HepG2 (cell line): ENCODE data around the gene ANO9. TPM values are rescaled to one million over a fixed set of nuclear protein-coding genes. Genes with fewer than 3 reads are reported as not detected.

Experiments
- AGO2 ChIP-seq: fragments of 200-400 bp; formaldehyde crosslinking; optimal IDR thresholded peaks from 2 replicates; pipeline ENCODE3; 2017; ENCODE audit warnings: mild to moderate bottlenecking, low read depth, low read length, moderate library complexity
- ARID4A ChIP-seq: sonication (generic); formaldehyde crosslinking; IDR thresholded peaks from 2 replicates; pipeline ENCODE4 v1.5.0; 2020; ENCODE audit warnings: mild to moderate bottlenecking, missing genetic modification reagents, borderline replicate concordance
- FOXA3 ChIP-seq: IDR thresholded peaks from 2 replicates; pipeline ENCODE4 v1.6.1; 2016; ENCODE audit warnings: missing genetic modification reagents, missing compliant biosample characterization
- HDAC1 ChIP-seq: sonication (generic); formaldehyde crosslinking; IDR thresholded peaks from 2 replicates; pipeline ENCODE4 v1.5.1; 2020; ENCODE audit warnings: mild to moderate bottlenecking, missing genetic modification reagents
- NCOR1 ChIP-seq: fragments of 200-600 bp; sonication (generic); IDR thresholded peaks from 2 replicates; pipeline ENCODE4 v1.7.0; 2017; ENCODE audit warnings: antibody characterized with exemption, low read length, borderline replicate concordance
- PCBP1 ChIP-seq: fragments of 200-400 bp; formaldehyde crosslinking; IDR thresholded peaks from 2 replicates; pipeline ENCODE4 v1.6.1; 2017; ENCODE audit warnings: mild to moderate bottlenecking, low read depth, low read length, borderline replicate concordance
- PHF8 ChIP-seq: sonication (generic); formaldehyde crosslinking; IDR thresholded peaks from 2 replicates; pipeline ENCODE4 v1.5.0; 2020; ENCODE audit warnings: missing genetic modification reagents
- POLR2A ChIP-seq, 2 experiments: IDR thresholded peaks; 2 replicates each; pipeline ENCODE4 v1.6.1; 2011; ENCODE audit warnings: low read depth in 2 of 2, low read length in 2 of 2, mild to moderate bottlenecking in 1 of 2, moderate library complexity in 1 of 2; ENCODE audit not compliant: insufficient read depth in 1 of 2
- POLR2G ChIP-seq: fragments of 200-400 bp; formaldehyde crosslinking; IDR thresholded peaks from 2 replicates; pipeline ENCODE4 v1.6.1; 2018; ENCODE audit warnings: mild to moderate bottlenecking, low read depth, low read length, moderate library complexity
- SOX13 ChIP-seq, 3 experiments: fragments of 450-650 bp in 1 of 3; sonication (generic) in 1 of 3; formaldehyde crosslinking in 1 of 3; IDR thresholded peaks in 2 of 3; conservative IDR thresholded peaks in 1 of 3; 2 replicates each; pipeline versions ENCODE4 v1.5.0 to v1.6.1; 2016 to 2020; ENCODE audit warnings: antibody characterized with exemption in 1 of 3, mild to moderate bottlenecking in 1 of 3, missing compliant biosample characterization in 1 of 3, missing genetic modification reagents in 1 of 3, moderate library complexity in 1 of 3
- TAF1 ChIP-seq: sonication (generic); formaldehyde crosslinking; IDR thresholded peaks from 2 replicates; pipeline ENCODE4 v1.4.0; 2020; ENCODE audit warnings: missing genetic modification reagents
- TOPORS ChIP-seq: sonication (generic); formaldehyde crosslinking; IDR thresholded peaks from 2 replicates; pipeline ENCODE4 v1.8.0; 2023; ENCODE audit warnings: mild to moderate bottlenecking, missing genetic modification reagents
- ZBTB38 ChIP-seq: sonication (generic); formaldehyde crosslinking; IDR thresholded peaks from 2 replicates; pipeline ENCODE4 v1.5.1; 2020; ENCODE audit warnings: mild to moderate bottlenecking, missing genetic modification reagents
- ZC3H13 ChIP-seq: sonication (generic); formaldehyde crosslinking; IDR thresholded peaks from 2 replicates; pipeline ENCODE4 v1.8.1; 2023; ENCODE audit warnings: mild to moderate bottlenecking, missing genetic modification reagents, moderate library complexity
- ZGPAT ChIP-seq: IDR thresholded peaks from 2 replicates; pipeline ENCODE4 v1.6.1; 2016; ENCODE audit warnings: mild to moderate bottlenecking
- ZNF224 ChIP-seq: sonication (generic); formaldehyde crosslinking; IDR thresholded peaks from 2 replicates; pipeline ENCODE4 v1.5.0; 2020; ENCODE audit warnings: mild to moderate bottlenecking, missing genetic modification reagents
- ZNF354B ChIP-seq: sonication (generic); formaldehyde crosslinking; IDR thresholded peaks from 2 replicates; pipeline ENCODE4 v1.8.0; 2022; ENCODE audit warnings: mild to moderate bottlenecking, missing genetic modification reagents
- ZNF530 ChIP-seq: sonication (generic); formaldehyde crosslinking; IDR thresholded peaks from 2 replicates; pipeline ENCODE4 v1.5.0; 2020; ENCODE audit warnings: low read depth, mild to moderate bottlenecking, missing genetic modification reagents
- ZNF564 ChIP-seq: sonication (generic); formaldehyde crosslinking; IDR thresholded peaks from 2 replicates; pipeline ENCODE4 v1.8.1; 2023; ENCODE audit warnings: mild to moderate bottlenecking, missing genetic modification reagents
- ZNF770 ChIP-seq: sonication (generic); formaldehyde crosslinking; IDR thresholded peaks from 2 replicates; pipeline ENCODE4 v1.5.0; 2020; ENCODE audit warnings: mild to moderate bottlenecking, missing genetic modification reagents
- ZNF776 ChIP-seq: sonication (generic); formaldehyde crosslinking; IDR thresholded peaks from 2 replicates; pipeline ENCODE4 v1.4.0; 2020; ENCODE audit warnings: mild to moderate bottlenecking, missing genetic modification reagents
- polyA plus RNA-seq, 8 experiments: library from polyadenylated mRNA; depleted of rRNA in 3 of 8; stranded (reverse) in 7 of 8; unstranded in 1 of 8; fragments of >200 nt; fragmentation: Illumina TruSeq in 4 of 8; extraction: Trizol in 4 of 8; gene quantifications; 2 replicates each; pipeline versions ENCODE4 v1.2.1 to v1.2.3, GENCODE V29; 2011 to 2016; ENCODE audit warnings: low read depth in 4 of 8, missing spikeins in 1 of 8, mixed read lengths in 1 of 8; ENCODE audit not compliant: insufficient read depth in 1 of 8
- total RNA-seq, 5 experiments: library from RNA; depleted of rRNA; stranded (reverse); fragments of >200 nt; fragmentation: Illumina TruSeq; extraction: Trizol; gene quantifications; 2 replicates each; pipeline ENCODE4 v1.2.3, GENCODE V29; 2016; ENCODE audit warnings: low read depth in 1 of 5

ANO9 gene
- total and polyA plus RNA-seq, 2 of the 13 experiments (the other 11 are each of a cell fraction or from before 2014, with no cell fraction given) = 8.9 to 14.3 TPM

GRCh38 chr11:445765-446588 lies 4.2 kb upstream of the ANO9 start (continued):
- TF ChIP-seq ZNF770 (CRISPR knock-in tag) (peak; percentile 94), FOXA3 (CRISPR knock-in tag) (no peak), ZNF224 (no peak), HDAC1 (CRISPR knock-in tag) (peak; percentile 24; the same call in 1 of the 2 replicates), PHF8 (CRISPR knock-in tag) (peak; percentile 40), ZNF354B (no peak), ZC3H13 (CRISPR knock-in tag) (0 out of 2 replicates have a peak, but pooled peaks have one; percentile 8), TAF1 (peak; percentile 31; the same call in 1 of the 2 replicates), ARID4A (CRISPR knock-in tag) (0 out of 2 replicates have a peak, but pooled peaks have one; percentile 36), SOX13 (IDR thresholded peaks at IDR 0.05) (no peak), SOX13 (CRISPR knock-in tag; conservative IDR thresholded peaks at IDR 0.05 in 1 of 2, IDR thresholded peaks at IDR 0.05 in 1 of 2) (0 out of 4 replicates have a peak, but pooled peaks of 1 of the 2 experiments have one; percentile 4), ZNF530 (CRISPR knock-in tag) (no peak), POLR2G (peak; percentile 65), ZNF776 (CRISPR knock-in tag) (0 out of 2 replicates have a peak, but pooled peaks have one; percentile 18), PCBP1 (0 out of 2 replicates have a peak, but pooled peaks have one; percentile 57), ZNF564 (CRISPR knock-in tag) (0 out of 2 replicates have a peak, but pooled peaks have one; percentile 50), AGO2 (peak; percentile 24), ZBTB38 (no peak), ZGPAT (peak; percentile 29; the same call in 1 of the 2 replicates), POLR2A (IDR thresholded peaks at IDR 0.05; ENCODE audit: insufficient read depth in 1 of 2, low read depth in 2 of 2, low read length in 2 of 2) (0 out of 4 replicates have a peak, but pooled peaks of 1 of the 2 experiments have one; percentile 32), TOPORS (CRISPR knock-in tag) (no peak), NCOR1 (peak; percentile 73)
